Measurements from ENCODE around the gene APOBEC3A. TPM values are rescaled to one million over a fixed set of nuclear protein-coding genes. Genes with fewer than 3 reads are reported as not detected.
"Not testable (repeated sequence)": the region's sequence is repeated elsewhere in the genome, so short reads cannot be mapped to it uniquely, and the experiment has no call there.

APOBEC3A gene
- total RNA-seq, 1 experiment from 2014 or later = not detected

GRCh38 chr22:38944653-38945052 is 12.8 kb upstream of the APOBEC3A start:
- H3K27me3 Mint-ChIP-seq (ENCODE audit: insufficient read depth, unreplicated experiment) = peaks cover 84% of the 10 kb centered on the region
- H3K36me3 Mint-ChIP-seq (ENCODE audit: insufficient read depth, unreplicated experiment) = no peaks in the 10 kb centered on the region
- no TSS peak for BruUV-seq (replicated peaks)
- ChIA-PET CTCF (interaction anchor here (0.7 kb wide), 2 partner anchors 8 to 73 kb away, joined by 3 to 4 read pairs; no protein-coding TSS in a partner anchor), POLR2A (no interaction called here)
- no peak for DNase-seq (ENCODE audit: unreplicated experiment)
- no peak for TF ChIP-seq CTCF (IDR thresholded peaks at IDR 0.05; ENCODE audit: unreplicated experiment)
- peaks cover 7% of the 10 kb centered on the region for H3K4me1 Mint-ChIP-seq (ENCODE audit: insufficient read depth, unreplicated experiment)
- H3K9me3 Mint-ChIP-seq (ENCODE audit: unreplicated experiment) = no peaks in the 10 kb centered on the region
- no peak overlapping the region for H3K27ac Mint-ChIP-seq (ENCODE audit: low read depth, unreplicated experiment)
- no peak overlapping the region for H3K4me3 Mint-ChIP-seq (ENCODE audit: unreplicated experiment)
- intact Hi-C loops (cut with micrococcal nuclease) = no loop called here

GRCh38 chr22:38945706-38946338 is 11.6 kb upstream of the APOBEC3A start:
- H3K4me1 Mint-ChIP-seq (ENCODE audit: insufficient read depth, unreplicated experiment); BruUV-seq (replicated peaks); H3K36me3 Mint-ChIP-seq (ENCODE audit: insufficient read depth, unreplicated experiment); intact Hi-C loops (cut with micrococcal nuclease); H3K9me3 Mint-ChIP-seq (ENCODE audit: unreplicated experiment); CTCF ChIA-PET; DNase-seq (ENCODE audit: unreplicated experiment); POLR2A ChIA-PET; H3K27ac Mint-ChIP-seq (ENCODE audit: low read depth, unreplicated experiment); H3K4me3 Mint-ChIP-seq (ENCODE audit: unreplicated experiment): not testable (repeated sequence)
- peaks cover 94% of the 10 kb centered on the region for H3K27me3 Mint-ChIP-seq (ENCODE audit: insufficient read depth, unreplicated experiment)

- H3K36me3 Mint-ChIP-seq (ENCODE audit: insufficient read depth, unreplicated experiment) = no peaks in the 10 kb centered on the region
- H3K27me3 Mint-ChIP-seq (ENCODE audit: insufficient read depth, unreplicated experiment) = peaks cover 90% of the 10 kb centered on the region
- H3K27ac Mint-ChIP-seq (ENCODE audit: low read depth, unreplicated experiment) = no peak overlapping the region
- intact Hi-C loops (cut with micrococcal nuclease) = no loop called here
- H3K9me3 Mint-ChIP-seq (ENCODE audit: unreplicated experiment) = no peaks in the 10 kb centered on the region
- ChIA-PET POLR2A (no interaction called here), CTCF (no interaction called here)
- DNase-seq (ENCODE audit: unreplicated experiment) = no peak
- no peak overlapping the region for H3K4me3 Mint-ChIP-seq (ENCODE audit: unreplicated experiment)
- BruUV-seq (replicated peaks) = no TSS peak
- H3K4me1 Mint-ChIP-seq (ENCODE audit: insufficient read depth, unreplicated experiment) = peaks cover 3% of the 10 kb centered on the region
- no peak for TF ChIP-seq CTCF (IDR thresholded peaks at IDR 0.05; ENCODE audit: unreplicated experiment)
Measured at GRCh38 chr22:38946771-38947170, 10.6 kb upstream of the APOBEC3A start.

- ChIA-PET POLR2A (no interaction called here), CTCF (no interaction called here)
- intact Hi-C loops (cut with micrococcal nuclease) = no loop called here
- no peaks in the 10 kb centered on the region for H3K9me3 Mint-ChIP-seq (ENCODE audit: unreplicated experiment)
- TF ChIP-seq CTCF (IDR thresholded peaks at IDR 0.05; ENCODE audit: unreplicated experiment) = no peak
- H3K4me3 Mint-ChIP-seq (ENCODE audit: unreplicated experiment) = no peak overlapping the region
- no TSS peak for BruUV-seq (replicated peaks)
- H3K27ac Mint-ChIP-seq (ENCODE audit: low read depth, unreplicated experiment) = no peak overlapping the region
- no peak for DNase-seq (ENCODE audit: unreplicated experiment)
- no peaks in the 10 kb centered on the region for H3K4me1 Mint-ChIP-seq (ENCODE audit: insufficient read depth, unreplicated experiment)
- no peaks in the 10 kb centered on the region for H3K36me3 Mint-ChIP-seq (ENCODE audit: insufficient read depth, unreplicated experiment)
- H3K27me3 Mint-ChIP-seq (ENCODE audit: insufficient read depth, unreplicated experiment) = peaks cover 90% of the 10 kb centered on the region
Measured at GRCh38 chr22:38947321-38948140, 9.9 kb upstream of the APOBEC3A start.

All from MCF 10A (cell line).